GM21390 (cell line): ENCODE measurements around the gene CD4.
A peak's percentile ranks its signal among the peaks of the same experiment; 100 is the strongest.

Source experiments
- ATAC-seq: cut with Tn5 transposase; IDR thresholded peaks from one replicate; pipeline ENCODE4 v1.9.1; 2021; ENCODE audit not compliant: unreplicated experiment

Gene CD4

DNA sequence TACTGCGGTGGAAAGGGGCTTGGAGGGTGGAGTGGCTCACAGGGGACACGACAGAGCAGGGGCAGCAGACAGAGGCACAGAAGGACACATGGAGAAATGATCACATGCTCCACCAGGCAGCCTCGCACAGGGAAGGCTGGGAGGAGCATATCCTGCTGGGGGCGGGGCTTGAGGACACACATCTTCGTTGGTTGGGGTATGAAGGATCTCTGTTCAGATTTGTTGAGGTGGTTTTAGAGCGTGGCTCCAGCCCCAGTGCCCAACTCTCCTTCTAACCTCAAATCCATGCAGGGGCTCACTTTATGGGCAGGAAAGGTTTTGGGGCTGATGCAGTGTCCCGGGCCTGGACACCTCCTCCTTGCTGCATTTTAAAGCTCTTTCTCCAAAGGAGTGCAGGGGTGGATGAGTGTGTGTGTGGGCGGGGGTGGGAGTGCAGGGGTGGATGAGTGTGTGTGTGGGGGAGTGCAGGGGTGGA is 38.1 kb downstream of the CD4 start:
- no peak for ATAC-seq

DNA sequence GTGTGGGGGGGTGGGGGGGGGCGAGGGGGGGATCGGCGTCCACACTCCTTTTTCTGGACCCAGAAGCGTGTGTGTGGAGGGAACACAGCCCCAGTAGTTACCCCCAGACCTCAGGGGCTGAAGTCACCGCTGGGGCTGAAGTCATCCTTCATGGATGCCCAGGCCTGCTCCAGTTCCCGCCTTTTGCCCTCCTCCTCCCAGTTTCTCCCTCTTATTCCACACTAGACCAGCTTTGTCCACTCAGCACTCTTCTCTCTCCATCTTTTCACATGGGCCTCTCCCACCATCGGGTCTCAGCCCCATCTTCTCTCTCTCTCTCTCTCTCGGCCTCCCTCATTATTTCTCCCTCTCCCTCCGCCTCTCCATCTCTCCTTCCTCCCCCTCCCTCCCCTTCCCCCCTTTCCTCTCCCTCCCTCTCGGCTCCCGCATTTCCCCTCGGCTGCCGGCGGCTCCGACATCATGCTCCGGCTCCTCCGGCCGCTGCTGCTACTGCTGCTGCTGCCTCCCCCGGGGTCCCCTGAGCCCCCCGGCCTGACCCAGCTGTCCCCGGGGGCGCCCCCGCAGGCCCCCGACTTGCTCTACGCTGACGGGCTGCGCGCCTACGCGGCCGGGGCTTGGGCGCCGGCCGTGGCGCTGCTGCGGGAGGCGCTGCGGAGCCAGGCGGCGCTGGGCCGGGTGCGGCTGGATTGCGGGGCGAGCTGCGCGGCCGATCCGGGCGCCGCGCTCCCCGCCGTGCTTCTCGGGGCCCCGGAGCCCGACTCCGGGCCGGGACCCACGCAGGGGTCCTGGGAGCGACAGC is 38.9 kb downstream of the CD4 start, which contains the start of gene P3H3:
TSS of gene P3H3 (plus strand) at position 426 of the 799 bp plus-strand sequence. CDS start at position 460, 34 bp downstream.
- ATAC-seq = no peak

DNA sequence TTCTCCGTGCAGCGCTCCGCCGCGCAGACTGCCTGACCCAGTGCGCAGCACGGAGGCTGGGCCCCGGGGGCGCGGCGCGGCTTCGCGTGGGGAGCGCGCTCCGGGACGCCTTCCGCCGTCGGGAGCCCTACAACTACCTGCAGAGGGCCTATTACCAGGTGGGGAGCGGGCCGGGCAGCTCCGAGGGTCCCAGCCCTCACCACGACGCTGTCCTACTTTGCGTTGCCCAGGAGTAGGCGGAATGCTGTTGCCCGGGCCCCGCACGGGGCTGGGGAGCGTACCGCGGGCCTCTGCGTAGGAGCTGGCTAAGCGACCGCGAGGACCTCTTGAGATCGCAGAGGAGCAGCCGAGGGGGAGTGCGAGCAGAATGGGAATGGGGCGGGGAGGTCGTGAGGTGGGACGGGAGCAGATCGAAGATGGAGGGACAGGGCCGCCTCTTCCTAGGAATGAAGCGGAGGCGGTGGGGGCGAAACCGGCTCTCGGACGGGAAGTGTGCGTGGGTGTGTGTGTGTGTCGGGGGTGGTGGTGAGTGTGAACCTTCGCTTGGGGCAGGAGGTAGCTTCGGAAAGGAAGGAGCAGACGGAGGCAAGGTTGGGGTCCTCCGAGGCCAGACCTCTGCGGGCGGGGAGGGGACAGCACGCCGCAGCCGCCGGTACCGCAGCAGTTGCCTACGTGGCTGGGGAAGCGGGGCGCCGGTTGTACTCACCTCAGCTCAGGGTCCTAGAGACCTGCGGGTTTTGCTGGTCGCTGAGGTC is 39.6 kb downstream of the CD4 start:
- no peak for ATAC-seq

DNA sequence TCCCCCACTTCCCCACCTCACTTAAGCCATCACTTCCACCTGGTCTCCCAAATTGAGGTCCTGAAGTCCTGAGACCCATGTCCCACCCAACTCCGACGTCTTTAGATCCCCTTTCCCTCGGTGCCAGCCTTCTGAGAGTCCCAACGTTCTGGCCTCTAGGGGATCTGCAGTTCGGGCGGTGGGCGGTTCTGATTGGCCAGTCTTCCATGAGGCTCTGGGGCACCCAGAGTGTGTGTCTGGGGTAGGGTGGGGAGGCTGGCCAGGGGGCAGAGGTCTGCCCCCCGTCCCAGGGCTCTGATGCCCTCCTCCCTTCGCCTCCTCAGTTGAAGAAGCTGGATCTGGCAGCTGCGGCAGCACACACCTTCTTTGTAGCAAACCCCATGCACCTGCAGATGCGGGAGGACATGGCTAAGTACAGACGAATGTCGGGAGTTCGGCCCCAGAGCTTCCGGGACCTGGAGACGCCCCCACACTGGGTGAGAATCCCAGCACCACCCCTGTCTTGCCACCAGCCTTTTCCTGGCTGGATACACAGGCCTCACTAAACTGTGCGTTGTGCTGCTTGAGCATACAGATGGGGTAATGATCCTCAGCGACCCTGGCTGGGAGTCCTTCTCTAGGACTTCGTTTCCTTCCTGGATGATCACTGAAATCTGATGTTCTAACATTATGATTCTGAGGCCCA is 40.4 kb downstream of the CD4 start:
- ATAC-seq = no peak

DNA sequence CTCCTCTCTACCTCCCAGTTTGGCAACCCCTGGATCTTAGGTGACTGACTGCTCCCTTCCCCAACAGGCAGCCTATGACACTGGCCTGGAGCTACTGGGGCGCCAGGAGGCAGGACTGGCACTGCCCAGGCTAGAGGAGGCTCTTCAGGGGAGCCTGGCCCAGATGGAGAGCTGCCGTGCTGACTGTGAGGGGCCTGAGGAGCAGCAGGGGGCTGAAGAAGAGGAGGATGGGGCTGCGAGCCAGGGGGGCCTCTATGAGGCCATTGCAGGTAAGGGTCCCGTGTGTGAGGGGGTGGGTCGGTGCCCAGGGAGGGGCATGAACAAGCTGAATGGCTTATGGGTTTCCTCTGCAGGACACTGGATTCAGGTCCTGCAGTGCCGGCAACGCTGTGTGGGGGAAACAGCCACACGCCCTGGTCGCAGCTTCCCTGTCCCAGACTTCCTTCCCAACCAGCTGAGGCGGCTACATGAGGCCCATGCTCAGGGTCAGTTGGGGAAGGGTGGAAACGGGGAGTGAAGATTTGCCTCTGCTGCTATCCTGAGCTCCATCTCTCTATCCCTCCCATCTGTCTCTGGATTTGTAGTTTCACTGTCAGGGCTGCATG is 41.1 kb downstream of the CD4 start:
- ATAC-seq = no peak

DNA sequence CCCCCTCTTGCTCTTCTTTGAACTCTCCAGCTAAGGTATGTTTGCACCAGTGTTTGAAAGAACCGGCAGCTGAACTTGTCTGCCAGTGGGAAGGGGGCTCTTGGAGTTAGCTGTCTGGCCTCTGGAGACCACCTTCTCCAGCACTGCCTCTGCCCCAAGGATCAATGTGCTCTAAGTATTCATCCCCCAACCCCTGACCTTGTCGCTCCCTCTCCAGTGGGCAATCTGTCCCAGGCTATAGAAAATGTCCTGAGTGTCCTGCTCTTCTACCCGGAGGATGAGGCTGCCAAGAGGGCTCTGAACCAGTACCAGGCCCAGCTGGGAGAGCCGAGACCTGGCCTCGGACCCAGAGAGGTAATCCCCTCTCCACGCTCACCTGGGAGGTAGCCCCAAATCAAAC is 41.7 kb downstream of the CD4 start:
- no peak for ATAC-seq

DNA sequence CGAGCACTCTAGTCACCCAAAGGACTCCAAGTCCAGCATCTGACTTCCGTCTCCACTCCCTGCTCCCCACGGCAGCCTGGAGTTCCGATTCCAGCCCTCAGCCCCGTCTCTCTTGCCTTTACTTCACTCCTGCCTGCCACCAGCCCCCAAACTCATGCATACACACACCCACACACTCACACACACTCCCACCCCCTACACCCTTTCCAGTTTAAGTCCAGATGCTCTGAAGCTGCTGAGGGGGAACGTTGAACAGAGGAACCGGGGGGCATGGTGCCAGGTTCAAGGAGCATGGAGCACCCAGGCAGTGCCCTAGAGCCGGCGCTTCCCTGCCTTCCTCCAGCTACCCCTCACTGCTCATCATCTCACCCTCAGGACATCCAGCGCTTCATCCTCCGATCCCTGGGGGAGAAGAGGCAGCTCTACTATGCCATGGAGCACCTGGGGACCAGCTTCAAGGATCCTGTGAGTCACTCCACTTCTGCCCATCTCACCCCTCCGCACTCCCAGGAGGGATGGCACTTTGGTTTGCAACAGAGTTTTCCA is 42.2 kb downstream of the CD4 start:
- no peak for ATAC-seq

DNA sequence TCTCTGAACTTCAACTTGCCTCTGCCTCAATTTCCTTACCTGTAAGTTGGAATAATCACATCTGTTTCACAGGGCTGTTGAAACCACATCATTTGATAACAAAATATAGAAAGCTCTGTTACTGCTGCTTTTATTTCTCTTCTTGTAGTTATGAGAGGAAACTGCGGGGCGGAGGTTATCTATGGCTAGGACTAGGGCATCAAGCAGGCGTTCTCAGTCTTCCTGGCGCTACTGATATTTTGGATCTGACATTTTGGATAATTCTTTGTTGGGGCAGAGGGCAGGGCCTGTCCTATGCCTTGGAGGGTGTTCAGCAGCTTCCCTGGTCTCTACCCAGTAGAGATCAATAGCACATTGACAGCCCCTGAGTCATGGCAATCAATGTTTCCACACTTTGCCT is 42.8 kb downstream of the CD4 start:
- ATAC-seq = no peak

DNA sequence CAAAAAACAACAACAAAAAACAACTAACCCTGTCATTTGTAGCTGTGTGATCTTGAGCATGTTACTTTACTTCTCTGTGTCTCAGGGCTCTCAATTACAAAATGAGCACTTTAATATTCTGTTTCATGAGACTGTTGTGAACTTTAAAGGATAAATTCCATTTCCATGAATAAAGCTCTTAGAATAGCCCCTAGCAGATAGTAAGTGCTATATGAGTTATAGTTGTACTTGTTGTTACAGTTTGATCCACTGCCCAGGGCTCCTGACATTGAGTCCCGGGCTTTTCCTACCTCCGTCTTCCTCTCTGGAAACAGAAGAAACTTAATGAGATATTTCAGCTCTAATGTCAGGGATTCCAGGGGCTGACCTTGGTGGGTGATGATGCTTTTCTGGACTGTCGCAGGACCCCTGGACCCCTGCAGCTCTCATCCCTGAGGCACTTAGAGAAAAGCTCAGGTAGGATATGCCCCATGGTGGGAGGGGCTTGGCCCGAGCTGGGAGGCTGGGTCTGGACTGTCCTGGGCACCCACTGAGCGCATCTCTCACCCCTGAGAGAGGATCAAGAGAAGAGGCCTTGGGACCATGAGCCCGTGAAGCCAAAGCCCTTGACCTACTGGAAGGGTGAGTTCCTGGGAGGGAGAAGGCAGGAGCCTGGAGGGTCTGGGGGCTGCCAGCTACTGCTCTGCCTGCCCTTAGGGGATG is 44.0 kb downstream of the CD4 start:
- ATAC-seq = no peak

DNA sequence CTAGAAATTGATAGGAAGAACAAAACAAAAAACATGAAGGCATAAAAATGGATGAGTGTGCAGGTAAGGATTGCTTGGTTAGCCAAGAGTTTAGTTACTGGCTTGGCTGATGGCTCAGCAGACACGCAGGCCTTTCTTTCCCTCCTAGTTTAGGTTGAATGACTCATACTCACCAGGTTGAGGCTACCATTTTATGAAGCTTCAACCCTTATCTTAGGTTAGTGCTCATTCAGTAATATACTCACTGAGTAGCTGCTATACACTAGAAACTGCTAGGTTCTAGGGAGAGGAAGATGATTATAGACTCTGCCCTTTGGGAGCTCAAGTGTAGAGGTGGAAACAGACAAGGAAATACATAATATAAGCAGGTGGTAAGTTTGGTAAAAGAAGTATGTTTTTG is 44.9 kb downstream of the CD4 start:
- ATAC-seq = no peak

DNA sequence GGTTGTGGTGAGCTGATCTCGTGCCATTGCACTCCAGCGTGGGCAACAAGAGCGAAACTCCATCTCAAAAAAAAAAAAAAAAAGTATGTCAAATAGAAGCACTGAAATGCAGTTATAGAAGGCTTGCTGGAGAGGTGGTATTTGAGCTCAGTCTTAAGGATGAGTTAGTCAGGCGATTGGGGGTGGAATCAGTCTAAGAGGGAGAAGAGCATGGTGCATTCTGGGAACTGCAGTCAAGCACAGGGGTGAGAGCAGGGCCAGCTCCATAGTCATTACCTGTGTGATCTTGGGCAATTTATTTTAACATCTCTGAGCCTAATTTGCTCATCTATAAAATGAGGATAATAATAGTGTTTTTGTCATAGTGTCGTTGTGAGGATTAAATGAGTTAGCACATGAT is 45.5 kb downstream of the CD4 start:
- no peak for ATAC-seq

DNA sequence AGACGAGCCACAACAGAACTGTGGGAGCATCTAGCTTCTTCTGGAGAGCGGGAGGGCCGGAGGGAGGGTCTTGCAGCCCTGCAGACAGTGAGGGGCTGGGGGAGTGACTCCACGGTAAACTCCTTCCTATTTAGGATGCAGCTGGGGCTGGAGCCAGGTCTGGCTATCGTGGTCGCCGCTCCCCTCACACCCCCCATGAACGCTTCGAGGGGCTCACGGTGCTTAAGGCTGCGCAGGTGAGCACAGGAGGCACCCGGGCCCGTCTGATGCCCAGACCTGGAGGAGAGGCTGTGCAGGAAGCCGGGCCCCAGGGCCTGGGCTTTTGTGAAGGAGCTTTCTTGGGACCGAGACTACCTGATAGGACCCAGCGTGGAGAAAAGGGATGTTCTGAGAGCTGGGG is 47.5 kb downstream of the CD4 start:
- ATAC-seq = no peak

DNA sequence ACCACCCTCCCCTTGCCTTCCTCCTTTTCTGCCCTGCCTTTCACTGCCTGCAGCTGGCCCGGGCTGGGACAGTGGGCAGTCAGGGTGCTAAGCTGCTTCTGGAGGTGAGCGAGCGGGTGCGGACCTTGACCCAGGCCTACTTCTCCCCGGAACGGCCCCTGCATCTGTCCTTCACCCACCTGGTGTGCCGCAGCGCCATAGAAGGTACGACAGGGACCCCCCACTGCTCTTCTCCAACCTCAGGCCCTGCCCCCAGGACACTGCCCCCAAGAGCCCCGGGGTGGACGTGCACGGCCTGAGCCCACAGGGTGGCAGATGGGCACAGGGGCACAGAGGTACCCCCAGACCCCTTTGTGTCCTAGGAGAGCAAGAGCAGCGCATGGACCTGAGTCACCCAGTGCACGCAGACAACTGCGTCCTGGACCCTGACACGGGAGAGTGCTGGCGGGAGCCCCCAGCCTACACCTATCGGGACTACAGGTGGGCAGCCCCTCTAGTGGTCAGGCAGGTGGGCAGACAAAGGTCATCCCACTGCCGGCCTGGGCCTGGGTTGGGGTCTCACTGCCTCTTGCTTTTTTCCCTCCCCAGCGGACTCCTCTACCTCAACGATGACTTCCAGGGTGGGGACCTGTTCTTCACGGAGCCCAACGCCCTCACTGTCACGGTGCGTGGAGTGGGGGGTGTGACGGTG is 48.2 kb downstream of the CD4 start:
- no peak for ATAC-seq

DNA sequence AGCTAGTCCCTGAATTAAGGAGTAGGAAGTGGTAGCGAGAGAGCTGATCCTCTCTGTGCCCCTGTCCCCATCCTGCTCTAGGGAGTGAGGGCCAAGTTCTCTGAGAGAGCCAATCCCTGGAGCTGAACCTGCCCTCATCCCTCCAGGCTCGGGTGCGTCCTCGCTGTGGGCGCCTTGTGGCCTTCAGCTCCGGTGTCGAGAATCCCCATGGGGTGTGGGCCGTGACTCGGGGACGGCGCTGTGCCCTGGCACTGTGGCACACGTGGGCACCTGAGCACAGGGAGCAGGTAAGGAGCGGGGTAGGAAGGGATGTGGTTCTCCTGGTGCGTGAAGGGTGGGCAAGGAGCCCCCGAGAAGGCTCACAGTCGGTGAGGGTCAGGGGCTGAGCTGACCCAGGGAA is 49.5 kb downstream of the CD4 start:
- no peak for ATAC-seq

DNA sequence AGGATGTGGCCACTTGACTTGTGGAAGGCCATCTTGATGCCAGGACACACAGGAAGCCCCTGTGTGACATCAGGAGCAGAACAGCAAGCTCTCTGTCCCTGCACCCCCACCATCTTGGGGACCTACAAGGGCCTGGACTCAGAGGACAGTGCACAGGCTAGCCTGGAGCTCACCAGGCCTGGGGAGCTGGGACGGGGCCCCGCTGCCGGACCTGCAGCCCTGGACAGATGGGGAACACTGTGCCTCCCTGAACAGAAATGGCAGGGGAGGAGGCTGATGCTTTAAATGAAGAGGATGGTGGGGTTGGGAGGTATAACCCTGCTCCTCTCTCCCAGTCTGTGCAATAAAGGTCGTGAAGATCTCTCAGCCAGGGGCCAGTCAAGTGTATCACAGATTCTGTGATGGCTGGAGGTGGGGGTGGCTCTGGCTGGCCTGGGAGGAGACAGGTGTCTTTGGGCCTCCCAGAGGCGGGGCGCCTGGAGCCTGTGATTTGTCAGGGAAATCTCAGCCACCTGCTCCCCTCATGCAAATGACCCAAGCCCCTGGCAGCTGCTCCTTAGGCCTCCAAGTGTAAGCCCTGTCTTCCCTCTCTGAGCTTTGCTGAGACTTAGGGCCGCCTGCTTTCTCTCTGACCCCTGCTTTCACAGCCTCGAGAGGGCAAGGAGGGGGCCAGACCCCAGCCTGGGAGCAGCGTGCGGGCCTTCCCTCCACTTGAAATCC is 50.3 kb downstream of the CD4 start:
- ATAC-seq = peak; percentile 76

DNA sequence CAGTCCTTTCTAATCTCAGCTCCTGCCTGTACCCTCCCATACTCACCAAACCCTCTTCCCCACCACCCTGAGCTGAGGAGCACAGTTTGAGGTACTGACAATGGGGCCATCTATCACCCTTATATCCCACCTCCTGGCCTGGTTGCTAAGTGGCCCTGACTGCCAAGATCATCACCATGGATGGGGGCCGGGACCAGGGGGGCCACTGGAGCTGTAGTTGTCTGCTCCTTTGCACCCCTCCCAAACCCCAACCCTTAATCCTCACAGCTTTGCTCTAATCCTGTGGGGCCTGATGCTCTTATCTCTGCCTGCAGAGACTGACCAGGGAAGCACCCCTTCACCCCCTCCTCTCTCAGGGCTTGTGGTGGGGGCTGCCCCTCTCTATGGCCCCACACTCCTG is 51.0 kb downstream of the CD4 start:
- peak; percentile 17 for ATAC-seq

DNA sequence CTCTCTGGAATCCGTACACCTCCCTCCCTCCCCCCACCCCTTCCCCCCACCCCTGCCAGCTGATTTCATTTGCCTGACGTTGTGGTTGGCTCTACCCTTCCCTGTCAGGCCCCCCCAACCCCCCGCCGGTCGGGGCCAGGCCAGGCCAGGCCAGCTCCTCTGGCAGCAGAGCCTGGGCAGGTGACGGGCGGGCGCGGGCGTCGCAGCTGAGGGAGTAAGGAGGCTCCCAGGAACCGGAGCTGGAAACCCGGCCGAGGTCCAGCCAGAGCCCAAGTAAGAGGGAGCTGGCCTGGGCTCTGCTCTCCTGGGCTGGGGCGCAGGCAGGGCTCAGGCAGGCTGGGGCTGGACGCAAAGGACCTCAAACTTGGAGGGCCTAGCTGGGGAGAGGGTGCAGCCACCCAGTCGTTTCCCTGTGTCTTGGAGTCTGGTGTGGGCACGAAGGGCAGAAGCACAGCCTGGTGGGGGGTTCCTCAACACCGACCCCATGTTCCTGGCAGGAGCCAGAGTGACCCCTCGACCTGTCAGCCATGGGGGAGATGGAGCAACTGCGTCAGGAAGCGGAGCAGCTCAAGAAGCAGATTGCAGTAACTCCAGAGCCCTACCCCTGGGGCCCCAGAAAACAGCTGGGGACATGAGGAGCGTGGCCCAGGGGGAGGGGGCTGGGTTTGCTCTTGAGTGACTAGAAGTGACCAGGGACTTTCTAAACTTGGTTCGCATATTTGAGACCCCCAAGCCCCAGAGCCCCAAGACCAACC is 51.6 kb downstream of the CD4 start, which contains the start of gene GNB3:
TSS of gene GNB3 (plus strand) at position 165 of the 755 bp plus-strand sequence. CDS start at position 528, 363 bp downstream.
- ATAC-seq = no peak

DNA sequence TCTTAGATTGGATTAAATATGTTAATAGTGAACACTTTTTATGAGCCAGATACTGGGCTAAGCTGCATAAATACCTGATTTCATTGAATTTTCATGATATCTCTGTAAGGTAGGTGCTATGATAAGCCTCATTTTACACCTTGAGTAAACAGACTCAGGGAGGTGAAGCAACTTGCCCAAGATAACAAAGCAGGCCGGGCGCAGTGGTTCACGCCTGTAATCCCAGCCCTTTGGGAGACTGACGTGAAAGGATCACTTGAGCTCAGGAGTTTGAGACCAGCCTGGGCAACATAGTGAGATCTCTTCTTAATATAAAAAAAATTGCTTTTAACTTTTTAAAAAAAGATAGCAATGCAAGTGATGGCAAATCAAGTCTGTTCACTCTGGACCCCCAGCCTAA is 52.7 kb downstream of the CD4 start:
- no peak for ATAC-seq
